HEK293T (cell line): ENCODE data around the gene AGBL4.

ENCODE experiments used
- ARNT ChIP-seq: fragments of 450-650 bp; IDR thresholded peaks from 2 replicates; pipeline ENCODE4 v1.6.1; 2017; ENCODE audit warnings: mild to moderate bottlenecking
- BHLHE40 ChIP-seq: fragments of 450-650 bp; IDR thresholded peaks from 2 replicates; pipeline ENCODE4 v1.6.1; 2016; ENCODE audit warnings: mild to moderate bottlenecking, moderate library complexity, borderline replicate concordance
- CTBP1 ChIP-seq: fragments of 450-650 bp; IDR thresholded peaks from 2 replicates; pipeline ENCODE4 v1.6.1; 2016; ENCODE audit warnings: borderline replicate concordance
- ELF4 ChIP-seq: fragments of 450-650 bp; IDR thresholded peaks from 2 replicates; pipeline ENCODE4 v1.6.1; 2017; ENCODE audit warnings: antibody characterized with exemption
- FOXA1 ChIP-seq: fragments of 450-650 bp; IDR thresholded peaks from 2 replicates; pipeline ENCODE4 v1.6.1; 2016; ENCODE audit warnings: mild to moderate bottlenecking
- FOXK2 ChIP-seq: fragments of 450-650 bp; IDR thresholded peaks from 2 replicates; pipeline ENCODE4 v1.6.1; 2016; ENCODE audit warnings: mild to moderate bottlenecking
- FOXM1 ChIP-seq: fragments of 450-650 bp; IDR thresholded peaks from 2 replicates; pipeline ENCODE4 v1.6.1; 2017; ENCODE audit warnings: mild to moderate bottlenecking, borderline replicate concordance
- NFRKB ChIP-seq: fragments of 450-650 bp; IDR thresholded peaks from 2 replicates; pipeline ENCODE4 v1.6.1; 2016; ENCODE audit warnings: mild to moderate bottlenecking, moderate library complexity
- SP1 ChIP-seq: fragments of 450-650 bp; IDR thresholded peaks from 2 replicates; pipeline ENCODE4 v1.6.1; 2017
- SUZ12 ChIP-seq: fragments of 450-650 bp; IDR thresholded peaks from 2 replicates; pipeline ENCODE4 v1.6.1; 2016; ENCODE audit warnings: mild to moderate bottlenecking
- TARDBP ChIP-seq: fragments of 450-650 bp; IDR thresholded peaks from 2 replicates; pipeline ENCODE4 v1.6.1; 2016
- ZNF384 ChIP-seq: fragments of 450-650 bp; IDR thresholded peaks from 2 replicates; pipeline ENCODE4 v1.6.1; 2016
- TF ChIP-seq, protein P1 (sequence below): fragments of 450-650 bp; IDR thresholded peaks from 2 replicates; pipeline ENCODE4 v1.6.1; 2016

DNA sequence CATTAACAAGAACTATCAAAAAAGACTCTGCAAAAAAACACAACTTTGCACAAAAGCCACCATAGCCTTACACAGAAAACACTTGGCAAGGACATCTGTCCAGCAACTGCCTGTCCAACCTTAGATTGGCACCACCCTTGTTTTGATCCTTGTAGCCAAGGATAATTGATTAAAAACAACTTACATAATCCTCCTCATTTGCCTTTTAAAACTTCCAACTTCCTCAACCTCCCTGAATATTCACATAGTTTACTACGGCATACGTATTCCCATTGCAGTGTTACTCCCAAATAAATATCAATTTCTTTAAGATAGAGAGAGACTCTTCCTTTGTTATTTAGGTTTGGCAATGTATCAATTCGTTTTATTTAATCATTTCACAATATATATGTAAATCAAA lies 72.4 kb downstream of the AGBL4 start:
- TF ChIP-seq ELF4 = no peak
- TF ChIP-seq SP1 = no peak
- no peak for TF ChIP-seq SUZ12
- TF ChIP-seq NFRKB = no peak
- TF ChIP-seq BHLHE40 = no peak
- TF ChIP-seq FOXA1 = no peak
- no peak for TF ChIP-seq FOXM1
- no peak for TF ChIP-seq FOXK2
- TF ChIP-seq, protein P1, sequence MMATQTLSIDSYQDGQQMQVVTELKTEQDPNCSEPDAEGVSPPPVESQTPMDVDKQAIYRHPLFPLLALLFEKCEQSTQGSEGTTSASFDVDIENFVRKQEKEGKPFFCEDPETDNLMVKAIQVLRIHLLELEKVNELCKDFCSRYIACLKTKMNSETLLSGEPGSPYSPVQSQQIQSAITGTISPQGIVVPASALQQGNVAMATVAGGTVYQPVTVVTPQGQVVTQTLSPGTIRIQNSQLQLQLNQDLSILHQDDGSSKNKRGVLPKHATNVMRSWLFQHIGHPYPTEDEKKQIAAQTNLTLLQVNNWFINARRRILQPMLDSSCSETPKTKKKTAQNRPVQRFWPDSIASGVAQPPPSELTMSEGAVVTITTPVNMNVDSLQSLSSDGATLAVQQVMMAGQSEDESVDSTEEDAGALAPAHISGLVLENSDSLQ = no peak
- TF ChIP-seq TARDBP = no peak
- no peak for TF ChIP-seq ARNT
- no peak for TF ChIP-seq ZNF384
- TF ChIP-seq CTBP1 = no peak
